22Rv1 (cell line): ENCODE results near the gene YBX1.

ENCODE experiments used
- CTCF ChIP-seq: fragments of 450-650 bp; IDR thresholded peaks from 2 replicates; pipeline ENCODE4 v1.5.1; 2017; ENCODE audit warnings: mild to moderate bottlenecking
- ZFX ChIP-seq: fragments of 450-650 bp; IDR thresholded peaks from 2 replicates; pipeline ENCODE4 v1.6.1; 2017; ENCODE audit warnings: antibody characterized with exemption, borderline replicate concordance

GRCh38 chr1:42736152-42736551 lies 53.9 kb downstream of the YBX1 start:
- TF ChIP-seq CTCF (peak; percentile 55), ZFX (no peak)
